HG03460 (cell line): ENCODE data around the gene SLC2A2.
A peak's percentile ranks its signal among the peaks of the same experiment; 100 is the strongest.

ENCODE experiments used
- ATAC-seq: cut with Tn5 transposase; IDR thresholded peaks from one replicate; pipeline ENCODE4 v1.9.1; 2021; ENCODE audit not compliant: unreplicated experiment

The SLC2A2 gene

GRCh38 chr3:171038342-171038741, 11.8 kb upstream of the SLC2A2 start:
- ATAC-seq, result no peak

DNA sequence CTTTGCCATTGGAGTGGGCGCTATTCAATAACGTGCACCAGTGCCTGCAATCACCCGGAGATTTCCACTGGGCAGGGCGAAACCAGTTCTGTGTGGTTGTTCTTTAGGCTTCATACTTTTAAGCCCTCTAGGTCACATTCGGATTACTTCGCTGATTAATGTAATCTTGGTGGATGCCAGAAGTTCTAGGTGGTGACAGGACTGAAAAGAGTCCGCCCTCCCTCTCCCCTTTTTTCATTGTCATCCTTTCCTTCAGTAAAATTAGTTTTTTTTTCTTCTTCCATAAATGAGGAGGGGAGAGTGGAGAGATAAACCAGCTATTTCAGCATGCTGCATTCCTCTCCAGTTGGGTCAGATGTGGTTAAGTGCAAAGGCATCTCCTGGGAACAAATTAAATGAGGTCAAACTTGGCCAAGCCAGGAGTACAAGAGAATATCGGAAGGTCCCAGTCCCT, 2.3 kb upstream of the SLC2A2 start:
- peak; percentile 6 for ATAC-seq

DNA sequence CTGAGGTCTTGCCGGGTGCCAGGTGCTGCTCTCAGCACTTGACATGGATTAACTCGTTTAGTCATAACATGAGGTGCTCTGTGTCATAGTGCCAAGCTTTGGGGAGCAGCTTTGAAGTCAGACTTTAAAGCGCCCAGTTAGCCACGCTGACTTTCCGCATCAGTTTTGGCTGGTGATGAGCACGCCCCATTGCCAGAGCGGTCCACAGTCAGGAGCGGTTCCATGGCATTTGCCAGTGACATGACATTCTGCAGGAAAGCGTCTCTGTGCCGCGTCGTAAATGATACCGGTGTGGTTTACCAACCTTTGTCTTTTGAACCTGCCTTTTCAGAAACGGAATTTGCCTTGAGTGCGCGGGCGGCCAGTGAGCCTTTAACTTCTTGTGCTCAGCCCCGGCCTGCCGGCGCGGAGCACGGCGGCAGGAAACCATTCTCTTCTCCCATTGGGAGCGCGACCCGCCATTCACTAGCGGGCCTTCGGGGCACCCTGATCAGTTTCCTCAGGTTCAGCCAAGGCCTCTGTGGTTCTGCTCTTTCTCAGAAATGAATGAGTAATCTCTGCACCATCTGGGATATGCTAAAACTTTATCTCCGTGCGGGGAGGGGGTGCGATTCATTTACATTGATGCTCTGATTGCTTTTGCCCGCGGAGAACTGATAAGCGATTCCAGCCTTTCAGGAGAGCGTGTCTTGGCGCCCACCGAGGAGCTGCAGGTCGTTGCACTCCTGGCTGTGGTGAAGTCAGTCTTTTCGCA, 1.7 kb upstream of the SLC2A2 start:
- peak; percentile 74 for ATAC-seq

DNA sequence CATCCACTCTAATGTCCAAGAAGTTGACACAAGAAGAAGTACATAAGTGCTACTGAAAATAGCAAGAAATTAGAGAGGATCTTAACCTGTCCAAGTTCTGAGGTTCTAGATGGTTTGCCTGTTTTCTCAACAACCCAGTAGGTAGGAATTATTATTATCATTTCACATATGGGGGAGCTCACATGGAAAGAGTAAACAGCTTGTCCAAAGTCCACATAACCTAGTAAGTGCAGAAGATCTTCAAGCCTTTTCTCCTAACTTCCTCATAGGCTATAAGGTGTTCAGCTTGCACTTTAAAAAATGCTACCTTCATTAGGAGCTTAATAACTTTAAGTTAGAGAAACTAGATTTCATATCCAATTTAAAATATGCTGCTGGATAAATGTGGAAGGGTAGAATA, 3.0 kb downstream of the SLC2A2 start:
- ATAC-seq, result no peak

DNA sequence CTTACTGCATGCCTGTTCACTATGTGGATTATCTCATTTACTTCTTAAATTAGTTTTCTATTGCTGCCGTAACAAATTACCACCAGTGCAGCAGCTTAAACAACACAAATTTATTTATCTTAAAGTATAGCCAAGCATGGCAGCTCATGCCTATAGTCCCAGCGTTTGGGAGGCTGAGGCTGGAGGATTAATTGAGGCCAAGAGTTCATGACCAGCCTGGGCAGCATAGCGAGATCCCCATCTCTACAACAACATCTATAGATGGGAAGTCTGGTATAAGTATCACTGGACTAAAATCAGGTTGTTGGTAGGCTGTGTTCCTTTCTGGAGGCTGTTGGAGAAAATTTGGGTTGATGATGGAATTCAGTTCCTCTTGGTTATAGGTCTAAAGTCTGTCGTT, 5.1 kb downstream of the SLC2A2 start:
- ATAC-seq, result no peak

DNA sequence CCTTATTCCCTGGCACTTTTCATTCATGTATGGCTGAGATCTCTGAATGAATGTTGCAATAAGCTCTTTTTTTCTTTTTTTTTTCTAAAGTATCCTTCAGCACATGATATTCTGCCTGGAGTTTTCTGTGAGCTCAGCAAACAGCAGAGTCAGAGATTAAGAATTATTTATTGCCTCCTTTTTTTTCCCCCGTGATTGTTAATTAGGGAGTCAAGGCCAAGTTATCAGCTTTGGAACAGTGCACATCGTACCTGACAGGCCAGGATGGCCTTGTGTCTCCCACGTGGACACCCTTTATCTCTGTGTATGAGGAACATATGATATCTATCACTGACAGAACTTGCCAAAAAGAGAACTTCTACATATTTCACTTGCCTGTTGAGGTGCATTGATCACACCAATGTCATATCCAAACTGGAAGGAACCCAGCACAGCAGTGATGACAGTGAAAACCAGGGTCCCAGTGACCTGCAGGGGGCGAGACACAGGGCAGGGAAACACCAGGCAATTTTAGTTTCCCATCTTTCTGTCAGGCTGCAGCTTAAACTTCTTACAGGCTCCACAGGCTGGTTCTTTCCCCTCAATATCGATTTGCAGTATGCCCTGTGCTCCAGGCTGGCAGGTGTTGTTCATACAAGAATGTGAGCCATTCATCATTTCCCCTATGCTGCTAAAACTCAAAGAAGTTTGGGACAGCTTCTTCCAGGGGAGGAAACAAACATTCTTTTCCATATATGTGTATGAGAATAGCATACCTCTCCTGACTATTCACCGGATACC, 8.2 kb downstream of the SLC2A2 start:
- no peak for ATAC-seq

DNA sequence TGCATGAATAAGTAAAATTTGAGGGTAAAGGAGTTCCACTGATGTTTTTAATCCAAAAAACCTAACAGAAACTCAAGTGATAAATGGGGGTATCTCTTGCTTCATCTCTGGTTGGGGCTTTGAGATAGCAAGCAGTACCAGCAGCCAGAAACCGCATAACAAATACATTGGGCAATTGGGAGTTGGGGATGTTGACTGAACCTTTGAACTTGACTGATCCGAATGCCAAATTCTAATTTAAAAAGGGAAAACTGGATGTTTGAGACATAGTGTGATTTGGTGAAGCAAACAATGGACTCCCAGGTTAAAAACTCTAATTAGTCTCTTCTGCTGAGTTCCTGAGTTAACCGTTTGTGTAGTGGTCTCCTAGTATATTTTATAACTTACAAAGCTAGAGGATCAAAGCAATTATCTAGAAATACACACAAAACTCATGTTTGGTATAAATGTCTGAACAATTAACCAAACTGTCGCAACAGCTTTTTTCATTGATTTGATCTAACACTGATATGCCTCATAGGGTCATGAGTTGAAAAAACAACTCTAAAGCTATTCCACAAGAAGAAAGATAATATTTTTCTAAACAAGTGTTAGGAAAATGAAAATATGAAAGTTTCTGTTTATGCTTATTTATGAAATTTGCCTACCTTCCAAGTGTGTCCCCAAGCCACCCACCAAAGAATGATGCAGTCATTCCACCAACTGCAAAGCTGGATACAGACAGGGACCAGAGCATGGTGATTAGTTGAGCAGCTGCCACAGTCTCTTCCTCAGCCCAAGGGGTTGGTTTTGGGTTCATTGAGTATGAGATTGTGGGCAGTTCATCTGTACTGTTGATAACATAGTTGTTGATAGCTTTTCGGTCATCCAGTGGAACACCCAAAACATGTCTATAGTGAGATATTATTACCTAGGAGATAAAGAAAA, 12.4 kb downstream of the SLC2A2 start:
- ATAC-seq, result no peak

GRCh38 chr3:171011873-171012336, 14.6 kb downstream of the SLC2A2 start:
- ATAC-seq, result no peak

DNA sequence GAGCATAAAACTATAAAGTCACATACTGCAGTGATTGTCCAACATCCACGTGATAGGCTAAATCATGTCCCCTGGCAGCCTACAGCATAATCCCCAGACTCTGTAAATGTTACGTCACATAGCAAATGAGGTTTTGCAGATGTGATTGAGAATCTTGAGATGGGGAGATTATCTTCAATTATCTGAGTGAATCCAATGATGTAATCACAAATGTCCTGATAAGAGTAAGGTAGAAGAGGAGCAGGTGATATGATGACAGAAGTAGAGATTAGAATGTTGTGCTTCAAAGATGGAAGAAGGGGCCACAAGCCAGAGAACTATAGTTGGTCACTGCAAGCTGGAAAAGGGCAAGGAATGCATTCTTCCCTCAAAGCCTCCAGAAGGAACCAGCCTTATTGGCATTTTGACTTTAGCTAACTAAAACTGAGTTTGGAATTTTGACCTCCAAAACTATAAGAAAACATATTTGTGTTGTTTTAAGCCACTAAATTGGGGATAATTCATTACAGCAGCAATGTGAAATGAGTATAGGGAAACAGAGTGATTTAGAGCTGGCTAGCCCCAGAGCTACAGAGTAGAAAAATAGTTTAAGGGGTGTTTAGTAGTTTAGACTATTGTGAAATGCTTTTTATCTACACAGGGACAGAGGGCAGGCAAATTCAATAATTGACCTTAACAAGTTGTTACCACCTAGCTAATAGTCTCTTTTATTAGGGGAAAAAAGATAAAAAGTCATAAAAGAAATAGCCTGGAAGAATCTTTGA, 15.2 kb downstream of the SLC2A2 start:
- ATAC-seq, result no peak

- no peak for ATAC-seq
These were observed 19.2 kb downstream of the SLC2A2 start for GRCh38 chr3:171007316-171007715.

DNA sequence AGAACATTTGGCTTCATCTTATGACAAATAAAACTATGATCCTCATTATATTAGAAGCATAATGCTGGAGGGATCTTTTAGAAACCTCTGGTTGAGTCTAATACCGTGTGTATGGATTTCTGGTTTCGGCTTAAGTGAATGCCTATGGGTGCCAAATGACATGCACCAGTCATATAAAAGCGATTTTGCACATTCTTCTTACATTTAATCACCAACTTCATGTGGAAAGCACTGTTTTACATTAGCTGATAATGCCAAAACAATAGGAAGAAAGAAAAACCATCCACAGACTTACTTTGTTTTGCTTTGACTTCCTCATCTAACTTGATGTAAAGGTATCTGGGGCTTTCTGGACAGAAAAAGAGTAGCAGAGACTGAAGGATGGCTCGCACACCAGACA, 20.9 kb downstream of the SLC2A2 start:
- no peak for ATAC-seq

GRCh38 chr3:171001957-171002694, 24.4 kb downstream of the SLC2A2 start:
- no peak for ATAC-seq

DNA sequence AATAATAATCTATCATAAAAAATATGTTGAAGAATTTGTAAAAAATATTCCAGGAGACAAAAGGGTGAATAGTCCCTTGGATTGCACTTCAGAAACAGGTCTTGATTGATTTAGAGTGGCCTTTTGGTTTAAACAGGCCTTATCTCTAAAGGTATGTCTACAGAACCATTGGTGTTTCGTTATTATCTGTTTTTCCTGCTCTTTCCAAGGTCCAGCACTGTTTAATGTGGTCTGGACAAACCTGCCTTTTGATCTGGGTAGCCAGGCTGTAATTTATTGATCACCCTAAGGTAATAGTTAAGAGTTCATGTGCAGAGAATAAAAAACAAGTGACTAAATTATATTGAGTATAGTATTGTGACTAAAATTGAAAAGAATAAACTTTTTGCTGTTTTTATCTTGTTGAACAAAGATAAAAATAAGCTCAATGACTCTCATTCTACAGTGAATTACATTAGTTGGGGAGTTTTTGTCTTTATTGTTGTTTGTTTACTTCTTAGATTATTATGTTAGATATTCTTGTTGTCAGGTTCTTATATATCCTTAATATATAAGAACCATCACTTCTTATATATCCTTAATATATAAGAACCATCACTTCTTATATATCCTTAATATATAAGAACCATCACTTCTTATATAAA, 25.1 kb downstream of the SLC2A2 start:
- ATAC-seq, result no peak

DNA sequence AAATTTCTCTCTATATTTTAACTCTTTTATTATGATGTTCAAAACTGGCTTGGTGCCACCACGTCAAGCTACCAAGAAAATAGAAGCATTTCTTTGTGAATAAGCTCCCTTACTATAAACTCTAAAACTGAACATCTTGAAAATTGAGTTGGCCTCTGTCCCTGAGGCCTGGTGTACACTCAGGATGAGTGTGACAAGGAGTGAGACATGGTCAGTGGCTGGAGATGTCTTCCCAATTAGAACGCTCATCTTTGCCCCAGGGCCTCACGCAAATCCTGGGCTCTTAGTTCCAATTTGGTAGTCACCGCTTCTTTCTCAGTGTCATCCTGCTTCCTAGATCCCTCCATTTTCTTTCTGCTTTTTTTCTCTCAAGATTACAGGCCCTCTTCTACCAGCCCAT, 26.2 kb downstream of the SLC2A2 start:
- no peak for ATAC-seq

- no peak for ATAC-seq
These were observed 26.7 kb downstream of the SLC2A2 start for GRCh38 chr3:170999737-171000242.

DNA sequence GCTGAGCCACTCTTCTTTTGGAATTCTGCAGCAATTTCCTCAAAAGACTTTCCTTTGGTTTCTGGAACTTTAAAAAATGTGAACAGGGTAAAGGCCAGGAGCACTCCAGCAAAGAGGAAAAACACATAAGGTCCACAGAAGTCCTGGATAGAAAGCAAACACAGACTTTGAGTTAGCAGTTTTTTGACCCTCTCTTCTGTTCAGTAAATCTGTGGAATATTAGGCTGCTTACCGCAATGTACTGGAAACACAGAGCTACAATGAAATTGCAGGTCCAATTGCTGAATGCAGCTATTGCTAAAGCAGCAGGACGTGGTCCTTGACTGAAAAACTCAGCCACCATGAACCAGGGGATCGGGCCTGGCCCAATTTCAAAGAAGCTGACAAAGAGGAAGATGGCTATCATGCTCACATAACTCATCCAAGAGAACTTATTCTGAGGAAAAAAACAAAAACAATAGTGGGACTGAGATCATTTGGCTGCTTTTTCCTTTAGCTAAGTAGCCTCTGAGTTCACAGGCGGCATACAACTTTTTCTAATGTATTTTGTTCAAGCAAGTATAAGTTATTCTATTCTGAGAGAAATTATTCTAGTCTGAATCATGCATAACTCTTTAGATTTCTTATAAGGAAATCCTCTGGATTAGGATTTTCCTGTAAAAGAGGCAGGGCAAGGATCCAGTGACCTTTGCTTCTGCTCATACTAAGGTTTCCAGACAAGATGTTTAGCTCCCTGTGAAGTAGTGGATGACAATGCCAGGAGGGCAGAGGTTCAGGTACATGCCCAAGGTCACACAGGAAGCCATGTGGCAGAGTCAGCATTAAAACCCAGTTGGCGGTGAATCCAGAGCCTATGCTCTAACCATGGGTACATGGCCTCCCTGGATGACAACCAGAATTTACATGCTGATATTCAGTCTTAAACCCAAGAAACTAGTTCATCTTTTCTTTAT, 28.3 kb downstream of the SLC2A2 start:
- no peak for ATAC-seq

DNA sequence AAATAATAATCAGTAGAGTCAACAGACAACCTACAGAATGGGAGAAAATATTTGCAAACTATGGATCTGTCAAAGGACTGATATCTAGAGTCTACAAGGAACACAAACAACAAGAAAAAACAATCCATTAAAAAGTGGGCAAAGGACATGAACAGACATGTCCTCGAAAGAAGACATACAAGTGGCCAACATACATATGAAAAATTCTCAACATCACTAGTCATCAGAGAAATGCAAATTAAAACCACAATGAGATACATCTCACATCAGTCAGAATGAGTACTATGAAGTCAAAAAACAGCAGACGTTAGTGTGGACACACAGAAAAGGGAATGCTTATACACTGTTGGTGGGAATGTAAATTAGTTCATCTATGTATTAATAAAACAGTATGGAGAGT, 33.7 kb downstream of the SLC2A2 start:
- no peak for ATAC-seq

GRCh38 chr3:170991664-170992063, 34.9 kb downstream of the SLC2A2 start:
- no peak for ATAC-seq
